Trophoblast cell (in vitro differentiated cells and primary cell): ENCODE data around the gene CNTFR.
A peak's percentile ranks its signal among the peaks of the same experiment; 100 is the strongest.

Source experiments
- DNase-seq, 2 donors: peaks; one replicate each; pipeline ENCODE4 v3.0.0-alpha.2; 2016
- H2AFZ ChIP-seq: 2 replicates; pipeline ENCODE4 v1.6.1; 2013; ENCODE audit warnings: low read length, moderate library complexity, mild to moderate bottlenecking; ENCODE audit not compliant: insufficient read depth, poor library complexity
- H2AK5ac ChIP-seq: 2 replicates; pipeline ENCODE4 v1.6.1; 2013; ENCODE audit warnings: mild to moderate bottlenecking, low read length
- H2BK120ac ChIP-seq: 2 replicates; pipeline ENCODE4 v1.6.1; 2013; ENCODE audit warnings: low read length, mild to moderate bottlenecking, moderate library complexity; ENCODE audit not compliant: insufficient read depth, poor library complexity
- H2BK12ac ChIP-seq: 2 replicates; pipeline ENCODE4 v1.6.1; 2013; ENCODE audit warnings: mild to moderate bottlenecking, low read length, moderate library complexity
- H2BK5ac ChIP-seq: 2 replicates; pipeline ENCODE4 v1.6.1; 2013; ENCODE audit warnings: low read length, low read depth, moderate library complexity, mild to moderate bottlenecking; ENCODE audit not compliant: poor library complexity
- H3K14ac ChIP-seq: 2 replicates; pipeline ENCODE4 v1.6.1; 2013; ENCODE audit warnings: mild to moderate bottlenecking, low read length
- H3K18ac ChIP-seq: 2 replicates; pipeline ENCODE4 v1.6.1; 2013; ENCODE audit warnings: mild to moderate bottlenecking, low read length
- H3K23ac ChIP-seq: 2 replicates; pipeline ENCODE4 v1.6.1; 2013; ENCODE audit warnings: low read length
- H3K27ac ChIP-seq: 2 replicates; pipeline ENCODE4 v1.5.1; 2013; ENCODE audit warnings: low read depth, mild to moderate bottlenecking, inconsistent platforms, low read length, moderate library complexity
- H3K27me3 ChIP-seq: 2 replicates; pipeline ENCODE4 v1.6.1; 2013; ENCODE audit warnings: inconsistent platforms, mild to moderate bottlenecking, low read length, moderate library complexity; ENCODE audit not compliant: insufficient read depth
- H3K36me3 ChIP-seq, 2 experiments: 1 replicate in 1 of 2; 2 replicates in 1 of 2; pipeline ENCODE4 v1.6.1; 2013; ENCODE audit warnings: low read length in 2 of 2, mild to moderate bottlenecking in 2 of 2, moderate library complexity in 1 of 2; ENCODE audit not compliant: insufficient read depth in 2 of 2, control insufficient read depth in 1 of 2
- H3K4ac ChIP-seq: 2 replicates; pipeline ENCODE4 v1.6.1; 2013; ENCODE audit warnings: low read depth, mild to moderate bottlenecking, low read length, moderate library complexity
- H3K4me1 ChIP-seq, 2 experiments: 1 replicate in 1 of 2; 2 replicates in 1 of 2; pipeline ENCODE4 v1.6.1; 2013; ENCODE audit warnings: low read length in 2 of 2, mild to moderate bottlenecking in 2 of 2, moderate library complexity in 1 of 2; ENCODE audit not compliant: insufficient read depth in 2 of 2, control insufficient read depth in 1 of 2
- H3K4me2 ChIP-seq: 2 replicates; pipeline ENCODE4 v1.6.1; 2013; ENCODE audit warnings: inconsistent platforms, mild to moderate bottlenecking, low read length, moderate library complexity
- H3K4me3 ChIP-seq: 2 replicates; pipeline ENCODE4 v1.5.1; 2013; ENCODE audit warnings: mild to moderate bottlenecking, low read depth, low read length, inconsistent platforms
- H3K79me1 ChIP-seq: one replicate; pipeline ENCODE4 v1.6.1; 2013; ENCODE audit warnings: low read length
- H3K79me2 ChIP-seq: 2 replicates; pipeline ENCODE4 v1.6.1; 2013; ENCODE audit warnings: low read length, mild to moderate bottlenecking; ENCODE audit not compliant: control insufficient read depth, insufficient read depth, poor library complexity
- H3K9ac ChIP-seq: 2 replicates; pipeline ENCODE4 v1.6.1; 2013; ENCODE audit warnings: mild to moderate bottlenecking, low read length
- H3K9me3 ChIP-seq: 2 replicates; pipeline ENCODE4 v1.6.1; 2013; ENCODE audit warnings: low read depth, mild to moderate bottlenecking, control low read depth, inconsistent platforms, low read length; ENCODE audit not compliant: insufficient read depth
- H4K12ac ChIP-seq: 2 replicates; pipeline ENCODE4 v1.6.1; 2013; ENCODE audit warnings: low read depth, mild to moderate bottlenecking, low read length, moderate library complexity
- H4K8ac ChIP-seq: 2 replicates; pipeline ENCODE4 v1.6.1; 2013; ENCODE audit warnings: low read depth, mild to moderate bottlenecking, low read length, moderate library complexity
- H4K91ac ChIP-seq: one replicate; pipeline ENCODE4 v1.6.1; 2013; ENCODE audit warnings: low read depth, mild to moderate bottlenecking, low read length, moderate library complexity
- WGBS: extraction: QIAGEN DNeasy Blood & Tissue Kit; methylation state at CpG from one replicate; pipeline ENCODE4 v1.1.7; 2013; ENCODE audit warnings: missing lambda C conversion rate; ENCODE audit not compliant: insufficient read length, insufficient coverage; ENCODE audit errors: extremely low coverage; 5-methylcytosine and 5-hydroxymethylcytosine counted together

The CNTFR gene

DNA sequence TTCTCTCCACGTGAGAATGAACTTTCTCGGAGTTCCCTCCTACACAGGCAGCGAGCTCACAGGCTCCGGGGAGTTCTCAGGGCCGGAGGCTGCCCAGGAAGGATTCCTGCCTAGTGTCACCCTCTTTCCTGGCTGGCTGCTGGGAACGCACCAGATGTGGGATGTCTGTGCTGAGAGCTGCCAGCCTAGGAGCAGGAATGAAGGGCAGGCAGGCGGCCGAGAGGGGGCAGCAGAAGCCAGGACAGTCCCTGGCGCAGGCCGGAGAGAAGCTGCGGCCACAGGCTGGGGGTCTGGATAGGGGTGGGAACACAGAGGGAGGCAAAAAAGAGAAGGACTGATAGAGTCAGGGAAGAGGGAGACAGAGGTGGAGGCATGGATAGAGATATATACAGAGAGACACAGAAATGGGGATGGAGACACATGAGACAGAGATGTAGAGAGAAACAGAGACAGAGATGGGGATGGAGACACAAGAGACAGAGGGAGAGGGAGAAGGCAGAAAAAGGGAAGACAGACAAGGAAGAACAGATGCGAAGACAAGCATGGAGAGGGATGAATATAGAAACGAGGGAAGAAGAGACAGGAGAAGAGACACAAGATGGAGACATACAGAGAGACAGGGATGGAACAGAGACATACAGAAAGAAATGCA lies 41.4 kb downstream of the CNTFR start:
- Histone ChIP-seq H2BK12ac (no peak overlapping the region), H2BK120ac (no peak overlapping the region), H4K91ac (no peak overlapping the region), H3K4ac (no peak overlapping the region), H4K8ac (no peak overlapping the region), H3K27ac (no peak overlapping the region), H3K14ac (no peak overlapping the region), H3K27me3 (no peaks in the 10 kb centered on the region), H3K79me2 (no peaks in the 10 kb centered on the region), H3K9ac (no peak overlapping the region), H3K79me1 (no peaks in the 10 kb centered on the region), H3K23ac (no peak overlapping the region), H4K12ac (no peak overlapping the region), H3K4me1 (no peaks in the 10 kb centered on the region), H2AFZ (no peak overlapping the region), H3K36me3 (no peaks in the 10 kb centered on the region), H3K4me3 (no peak overlapping the region), H3K18ac (no peak overlapping the region), H2AK5ac (no peak overlapping the region), H3K4me2 (no peak overlapping the region), H3K9me3 (peaks cover 2% of the 10 kb centered on the region), H2BK5ac (no peak overlapping the region)
- no CpG with 5 or more reads among the region's 13 CpGs for WGBS
- DNase-seq, result peak; percentile 24 to 55

DNA sequence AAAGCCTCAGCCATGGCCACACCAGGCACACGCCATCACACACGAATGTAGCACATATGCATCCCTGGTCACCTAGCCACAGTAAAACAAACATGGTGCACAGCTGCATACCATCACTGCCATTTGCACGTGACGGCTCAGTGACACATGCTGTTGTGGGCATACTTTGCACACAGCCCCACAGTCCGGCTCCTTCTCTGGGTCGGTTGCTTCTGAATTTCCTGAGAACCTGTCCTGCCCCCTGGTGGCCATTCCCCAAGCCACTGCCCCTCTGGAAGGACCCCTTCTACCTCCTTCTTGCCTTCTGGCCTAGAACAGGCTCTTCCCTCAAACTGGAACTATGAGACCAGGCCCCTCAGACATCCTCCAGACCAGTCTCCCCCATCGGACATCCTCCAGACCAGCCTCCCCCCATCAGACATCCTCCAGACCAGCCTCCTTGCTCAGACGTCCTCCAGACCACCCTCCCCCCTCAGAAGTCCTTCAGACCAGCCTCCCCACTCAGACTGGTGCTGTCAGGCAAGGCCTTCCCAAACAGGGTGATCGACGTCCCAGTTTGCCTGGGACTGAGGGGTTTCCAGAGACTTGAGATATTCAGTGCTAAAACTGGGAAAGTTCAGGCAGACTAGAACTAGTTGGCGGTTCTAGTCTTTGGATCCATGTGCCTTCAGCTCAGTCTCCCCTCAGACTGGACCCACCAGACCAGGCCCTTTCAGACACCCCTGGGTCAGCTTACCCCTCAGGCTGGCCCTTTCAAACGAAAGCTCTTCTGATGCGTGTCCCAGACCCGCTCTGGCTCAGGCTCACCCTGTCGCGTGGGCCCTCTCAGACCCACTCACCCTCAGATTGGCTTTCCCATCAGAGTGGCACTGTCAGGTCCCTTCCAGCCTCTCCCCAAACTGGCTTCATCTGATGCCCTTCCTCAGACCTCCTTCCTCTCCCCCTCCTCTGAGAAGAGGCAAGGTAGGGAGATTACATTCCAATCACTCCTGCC lies 42.4 kb downstream of the CNTFR start:
- Histone ChIP-seq H3K4me3 (no peak overlapping the region), H4K91ac (no peak overlapping the region), H3K4ac (no peak overlapping the region), H2AK5ac (no peak overlapping the region), H3K36me3 (no peaks in the 10 kb centered on the region), H2BK12ac (no peak overlapping the region), H3K9ac (no peak overlapping the region), H3K4me2 (no peak overlapping the region), H3K27me3 (no peaks in the 10 kb centered on the region), H2AFZ (no peak overlapping the region), H4K8ac (no peak overlapping the region), H2BK120ac (no peak overlapping the region), H3K79me1 (no peaks in the 10 kb centered on the region), H4K12ac (no peak overlapping the region), H3K4me1 (no peaks in the 10 kb centered on the region), H3K14ac (no peak overlapping the region), H3K27ac (no peak overlapping the region), H3K18ac (no peak overlapping the region), H2BK5ac (no peak overlapping the region), H3K23ac (no peak overlapping the region), H3K9me3 (no peaks in the 10 kb centered on the region), H3K79me2 (no peaks in the 10 kb centered on the region)
- WGBS, result no CpG with 5 or more reads among the region's 16 CpGs
- peak; percentile 71 to 77 for DNase-seq

DNA sequence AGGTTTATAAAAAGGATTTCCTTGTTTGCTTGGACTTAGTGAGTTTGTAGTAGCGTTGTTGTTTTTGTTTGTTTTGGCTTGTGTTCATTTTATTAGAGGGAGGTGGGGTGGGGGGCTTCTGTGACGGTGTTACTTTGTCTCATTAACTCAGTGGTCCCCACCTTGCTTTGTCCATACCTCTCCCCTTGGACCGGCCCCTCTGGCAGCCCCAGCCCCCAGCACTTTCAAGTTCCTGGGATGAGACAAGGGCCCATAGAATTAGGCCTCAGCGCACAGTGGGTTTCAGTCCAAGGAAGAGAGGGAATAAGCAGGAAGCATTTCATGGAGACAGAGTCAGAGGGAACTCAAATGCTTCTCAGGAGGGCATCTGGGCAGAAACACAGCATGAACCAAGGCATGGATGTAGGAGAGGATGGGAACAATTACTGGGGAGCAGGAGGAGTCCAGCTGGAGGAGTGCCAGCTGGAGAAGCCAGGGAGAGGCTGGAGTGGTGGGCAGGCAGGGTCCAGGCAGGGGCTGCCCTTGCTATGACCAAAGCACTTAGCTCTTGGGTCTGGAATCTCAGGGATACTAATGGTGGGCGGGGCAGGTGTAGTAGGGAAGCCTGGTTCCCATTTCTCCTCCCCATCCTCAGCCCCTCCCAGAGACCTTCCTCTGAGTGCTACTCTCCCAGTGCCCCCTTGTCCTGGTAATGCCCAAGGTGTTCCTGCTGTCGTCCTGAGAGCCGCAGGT lies 43.3 kb downstream of the CNTFR start:
- no peak overlapping the region for H2AK5ac ChIP-seq
- H2BK5ac ChIP-seq, result no peak overlapping the region
- H3K9me3 ChIP-seq, result no peaks in the 10 kb centered on the region
- H4K91ac ChIP-seq, result no peak overlapping the region
- no CpG with 5 or more reads among the region's 7 CpGs for WGBS
- H3K4me1 ChIP-seq, result no peaks in the 10 kb centered on the region
- no peaks in the 10 kb centered on the region for H3K36me3 ChIP-seq
- no peak overlapping the region for H2BK120ac ChIP-seq
- no peak for DNase-seq
- no peak overlapping the region for H2AFZ ChIP-seq
- no peak overlapping the region for H3K4me2 ChIP-seq
- H3K14ac ChIP-seq, result no peak overlapping the region
- no peaks in the 10 kb centered on the region for H3K79me1 ChIP-seq
- no peak overlapping the region for H3K4me3 ChIP-seq
- H3K27me3 ChIP-seq, result no peaks in the 10 kb centered on the region
- no peak overlapping the region for H3K18ac ChIP-seq
- no peak overlapping the region for H3K23ac ChIP-seq
- no peak overlapping the region for H4K12ac ChIP-seq
- no peak overlapping the region for H2BK12ac ChIP-seq
- H3K27ac ChIP-seq, result no peak overlapping the region
- no peak overlapping the region for H4K8ac ChIP-seq
- no peak overlapping the region for H3K9ac ChIP-seq
- H3K79me2 ChIP-seq, result no peaks in the 10 kb centered on the region
- no peak overlapping the region for H3K4ac ChIP-seq

DNA sequence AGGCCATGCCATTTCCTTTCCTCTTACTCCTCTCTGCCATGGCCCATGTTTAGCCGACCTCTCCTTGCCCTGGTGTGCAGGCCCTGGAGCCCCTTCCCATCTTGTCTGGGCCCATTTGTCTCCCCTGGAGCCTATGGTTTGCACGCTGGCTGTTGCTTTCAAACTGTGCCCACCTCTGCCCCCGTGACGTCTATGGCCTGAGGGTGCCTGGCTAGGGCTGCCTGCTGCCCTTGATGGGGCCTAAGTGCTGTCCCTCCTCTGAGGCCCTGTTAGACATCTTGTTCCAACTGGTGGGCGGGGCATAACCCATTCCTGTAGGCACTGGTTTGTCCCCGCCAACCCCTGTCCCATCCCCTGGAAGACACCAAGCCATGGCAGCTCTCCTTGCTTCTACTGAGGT lies 44.0 kb downstream of the CNTFR start:
- Histone ChIP-seq H3K27me3 (no peaks in the 10 kb centered on the region), H3K14ac (no peak overlapping the region), H3K9me3 (no peaks in the 10 kb centered on the region), H3K9ac (no peak overlapping the region), H3K18ac (no peak overlapping the region), H4K8ac (no peak overlapping the region), H2AK5ac (no peak overlapping the region), H2BK12ac (no peak overlapping the region), H4K12ac (no peak overlapping the region), H3K4me1 (no peaks in the 10 kb centered on the region), H3K4ac (no peak overlapping the region), H2BK120ac (no peak overlapping the region), H3K79me2 (no peaks in the 10 kb centered on the region), H3K36me3 (no peaks in the 10 kb centered on the region), H4K91ac (no peak overlapping the region), H3K4me2 (no peak overlapping the region), H3K79me1 (no peaks in the 10 kb centered on the region), H2AFZ (no peak overlapping the region), H3K23ac (no peak overlapping the region), H2BK5ac (no peak overlapping the region), H3K4me3 (no peak overlapping the region), H3K27ac (no peak overlapping the region)
- DNase-seq, result no peak
- WGBS, result no CpG with 5 or more reads among the region's 6 CpGs
